Uterus (tissue), 2 donors: ENCODE results near the gene HIVEP2.

Experiments
- POLR2A ChIP-seq, 2 donors: fragments of 450-650 bp; IDR thresholded peaks; one replicate each; pipeline ENCODE4 v1.6.1; 2016; ENCODE audit warnings: antibody characterized with exemption in 2 of 2, mild to moderate bottlenecking in 1 of 2, moderate library complexity in 1 of 2
- TF ChIP-seq, protein P1 (sequence below), 4 experiments: fragments of 200-600 bp in 2 of 4; fragments of 450-650 bp in 2 of 4; sonication (generic) in 2 of 4; IDR thresholded peaks; one replicate each; pipeline ENCODE4 v1.5.1; 2016 to 2019; ENCODE audit warnings: antibody characterized with exemption in 4 of 4, mild to moderate bottlenecking in 2 of 4, moderate library complexity in 1 of 4

DNA sequence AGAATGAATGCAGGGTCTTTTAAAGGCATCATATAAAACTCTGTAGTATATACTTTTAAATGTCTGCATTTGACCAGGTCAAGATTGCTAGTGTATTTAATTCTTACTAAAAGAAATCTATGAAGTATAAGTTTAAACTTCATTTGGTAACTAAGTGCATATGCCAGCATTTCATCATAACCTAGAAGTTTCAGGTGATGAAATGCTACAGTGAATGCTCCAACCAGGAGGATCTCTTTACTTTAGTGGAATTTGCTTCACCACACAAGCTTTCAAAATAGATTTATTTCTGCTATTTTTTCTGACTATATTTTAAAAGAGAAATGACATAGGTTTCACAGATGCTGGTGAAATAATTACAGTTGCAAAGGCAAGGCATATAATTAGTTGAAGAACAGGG lies 141.9 kb downstream of the HIVEP2 start:
- TF ChIP-seq, protein P1, sequence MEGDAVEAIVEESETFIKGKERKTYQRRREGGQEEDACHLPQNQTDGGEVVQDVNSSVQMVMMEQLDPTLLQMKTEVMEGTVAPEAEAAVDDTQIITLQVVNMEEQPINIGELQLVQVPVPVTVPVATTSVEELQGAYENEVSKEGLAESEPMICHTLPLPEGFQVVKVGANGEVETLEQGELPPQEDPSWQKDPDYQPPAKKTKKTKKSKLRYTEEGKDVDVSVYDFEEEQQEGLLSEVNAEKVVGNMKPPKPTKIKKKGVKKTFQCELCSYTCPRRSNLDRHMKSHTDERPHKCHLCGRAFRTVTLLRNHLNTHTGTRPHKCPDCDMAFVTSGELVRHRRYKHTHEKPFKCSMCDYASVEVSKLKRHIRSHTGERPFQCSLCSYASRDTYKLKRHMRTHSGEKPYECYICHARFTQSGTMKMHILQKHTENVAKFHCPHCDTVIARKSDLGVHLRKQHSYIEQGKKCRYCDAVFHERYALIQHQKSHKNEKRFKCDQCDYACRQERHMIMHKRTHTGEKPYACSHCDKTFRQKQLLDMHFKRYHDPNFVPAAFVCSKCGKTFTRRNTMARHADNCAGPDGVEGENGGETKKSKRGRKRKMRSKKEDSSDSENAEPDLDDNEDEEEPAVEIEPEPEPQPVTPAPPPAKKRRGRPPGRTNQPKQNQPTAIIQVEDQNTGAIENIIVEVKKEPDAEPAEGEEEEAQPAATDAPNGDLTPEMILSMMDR (IDR thresholded peaks at IDR 0.05), result no peak
- no peak for TF ChIP-seq POLR2A (IDR thresholded peaks at IDR 0.05)
